ENCODE results near the gene FZD4.
"Not testable (repeated sequence)": the region's sequence is repeated elsewhere in the genome, so short reads cannot be mapped to it uniquely, and the experiment has no call there.

FZD4 gene

GRCh38 chr11:86934926-86935579, 20.1 kb downstream of the FZD4 start:
- DNase-seq: no peak

- no peak for DNase-seq
These were observed 20.7 kb downstream of the FZD4 start for GRCh38 chr11:86934582-86934900.

- no peak for DNase-seq
These were observed 21.2 kb downstream of the FZD4 start for GRCh38 chr11:86933891-86934581.

- no peak for DNase-seq
These were observed 22.0 kb downstream of the FZD4 start for GRCh38 chr11:86932924-86933875.

GRCh38 chr11:86932259-86932585, 23.0 kb downstream of the FZD4 start:
- no peak for DNase-seq

GRCh38 chr11:86931548-86932258, 23.5 kb downstream of the FZD4 start:
- no peak for DNase-seq

- no peak for DNase-seq
These were observed 24.1 kb downstream of the FZD4 start for GRCh38 chr11:86930957-86931547.

GRCh38 chr11:86926975-86927374, 28.2 kb downstream of the FZD4 start:
- no peak for DNase-seq

GRCh38 chr11:86923999-86924766, 31.0 kb downstream of the FZD4 start:
- DNase-seq: no peak

GRCh38 chr11:86922225-86922624, 33.0 kb downstream of the FZD4 start:
- no peak for DNase-seq

- peak in 1 of 2 experiments; percentile 1 for DNase-seq
These were observed 35.5 kb downstream of the FZD4 start for GRCh38 chr11:86919557-86920210.

GRCh38 chr11:86918973-86919372, 36.2 kb downstream of the FZD4 start:
- no peak for DNase-seq

- DNase-seq: no peak
These were observed 36.7 kb downstream of the FZD4 start for GRCh38 chr11:86918496-86918895.

- no peak for DNase-seq
These were observed 37.6 kb downstream of the FZD4 start for GRCh38 chr11:86917589-86917988.

GRCh38 chr11:86916330-86916729, 38.9 kb downstream of the FZD4 start:
- DNase-seq: no peak

- not testable (repeated sequence) for DNase-seq
These were observed 39.3 kb downstream of the FZD4 start for GRCh38 chr11:86915850-86916249.

- no peak for DNase-seq
These were observed 40.2 kb downstream of the FZD4 start for GRCh38 chr11:86914865-86915519.

- DNase-seq: no peak
These were observed 43.0 kb downstream of the FZD4 start for GRCh38 chr11:86912238-86912637.

- no peak for DNase-seq
These were observed 44.6 kb downstream of the FZD4 start for GRCh38 chr11:86910592-86910991.

- DNase-seq: no peak
These were observed 49.0 kb downstream of the FZD4 start for GRCh38 chr11:86906198-86906597.

GRCh38 chr11:86905252-86905651, 49.9 kb downstream of the FZD4 start:
- DNase-seq: no peak
